T-helper 9 cell (primary cell): ENCODE data around the gene HEATR3.
"Not testable (repeated sequence)": the region's sequence is repeated elsewhere in the genome, so short reads cannot be mapped to it uniquely, and the experiment has no call there.

ENCODE experiments used
- DNase-seq: peaks from one replicate; pipeline ENCODE4 v3.0.0-alpha.2; 2020

Gene HEATR3

GRCh38 chr16:50102051-50102746, 36.4 kb downstream of the HEATR3 start:
- DNase-seq = no peak

GRCh38 chr16:50103764-50104163, 38.0 kb downstream of the HEATR3 start:
- no peak for DNase-seq

- no peak for DNase-seq
Observed at GRCh38 chr16:50114357-50115129, 48.8 kb downstream of the HEATR3 start.

- no peak for DNase-seq
Observed at GRCh38 chr16:50120711-50121110, 54.9 kb downstream of the HEATR3 start.

GRCh38 chr16:50121278-50121677, 55.5 kb downstream of the HEATR3 start:
- DNase-seq = no peak

- no peak for DNase-seq
Observed at GRCh38 chr16:50121721-50122445, 56.1 kb downstream of the HEATR3 start.

GRCh38 chr16:50123417-50123816, 57.6 kb downstream of the HEATR3 start:
- DNase-seq = no peak

GRCh38 chr16:50124769-50125168, 59.0 kb downstream of the HEATR3 start:
- no peak for DNase-seq

- DNase-seq = no peak
Observed at GRCh38 chr16:50126183-50126582, 60.4 kb downstream of the HEATR3 start.

- DNase-seq = not testable (repeated sequence)
Observed at GRCh38 chr16:50132571-50132970, 66.8 kb downstream of the HEATR3 start.

GRCh38 chr16:50133214-50133613, 67.4 kb downstream of the HEATR3 start:
- DNase-seq = no peak

GRCh38 chr16:50136399-50136798, 70.6 kb downstream of the HEATR3 start:
- no peak for DNase-seq

GRCh38 chr16:50137268-50137667, 71.5 kb downstream of the HEATR3 start:
- DNase-seq = no peak

GRCh38 chr16:50139580-50139979, 73.8 kb downstream of the HEATR3 start:
- DNase-seq = no peak

- DNase-seq = no peak
Observed at GRCh38 chr16:50144211-50144610, 78.4 kb downstream of the HEATR3 start.

- DNase-seq = no peak
Observed at GRCh38 chr16:50146479-50147435, 81.0 kb downstream of the HEATR3 start.

- no peak for DNase-seq
Observed at GRCh38 chr16:50151322-50151721, 85.6 kb downstream of the HEATR3 start.

GRCh38 chr16:50151756-50152155, 86.0 kb downstream of the HEATR3 start:
- no peak for DNase-seq

- peak; percentile 52 for DNase-seq
Observed at GRCh38 chr16:50152351-50152806, 86.6 kb downstream of the HEATR3 start.

- peak; percentile 80 for DNase-seq
Observed at GRCh38 chr16:50152807-50153595, 87.2 kb downstream of the HEATR3 start, which contains the start of gene TENT4B. Gene TENT4B (plus strand): TSS chr16:50153306. CDS start chr16:50153622, 316 bp downstream.
